GM12891 (cell line): Measurements from ENCODE around the gene USP20.

Experiments
- DNase-seq: peaks from one replicate; pipeline ENCODE4 v3.0.0; 2011; ENCODE audit warnings: low spot score; ENCODE audit not compliant: insufficient read length
- FAIRE-seq: peaks from 2 replicates; lab custom pipeline; 2011; peaks lifted over from hg19 to GRCh38; lab: Jason Lieb, UNC
- PAX5 ChIP-seq: IDR thresholded peaks from 2 replicates; pipeline ENCODE4 v1.6.1; 2011; ENCODE audit warnings: low read length, moderate library complexity, mild to moderate bottlenecking; ENCODE audit not compliant: insufficient read depth, severe bottlenecking
- POLR2A ChIP-seq: IDR thresholded peaks from 2 replicates; pipeline ENCODE4 v1.6.1; 2011; ENCODE audit warnings: low read depth, low read length, control low read depth
- POLR2AphosphoS5 ChIP-seq: IDR thresholded peaks from 2 replicates; pipeline ENCODE4 v1.6.1; 2011; ENCODE audit warnings: low read depth, low read length, control low read depth
- POU2F2 ChIP-seq: IDR thresholded peaks from 2 replicates; pipeline ENCODE4 v1.6.1; 2011; ENCODE audit warnings: low read depth, mild to moderate bottlenecking, control low read depth, low read length, moderate library complexity
- SPI1 ChIP-seq: IDR thresholded peaks from 2 replicates; pipeline ENCODE4 v1.6.1; 2011; ENCODE audit warnings: low read depth, low read length, control low read depth
- TAF1 ChIP-seq: IDR thresholded peaks from 2 replicates; pipeline ENCODE4 v1.6.1; 2011; ENCODE audit warnings: low read depth, low read length, control low read depth

The USP20 gene

DNA sequence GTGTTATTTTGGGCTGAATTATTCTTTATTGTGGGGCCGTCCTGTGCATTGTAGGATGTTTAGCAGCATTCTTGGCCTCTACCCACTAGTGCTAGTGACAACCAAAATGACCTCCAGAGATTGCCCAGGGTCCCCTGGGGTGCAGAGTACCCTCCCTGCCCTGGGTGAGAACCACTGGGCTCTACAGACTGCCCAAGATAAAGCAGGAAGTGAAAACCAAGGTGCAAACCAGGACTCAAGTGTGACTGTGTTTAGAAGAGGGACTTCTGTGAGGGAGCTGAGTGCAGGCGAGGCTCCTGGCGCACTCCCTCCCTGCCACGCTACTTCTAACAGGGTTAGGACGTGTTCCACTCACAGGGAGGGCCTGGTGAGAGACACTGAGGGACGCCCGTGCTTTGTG is 41.6 kb downstream of the USP20 start:
- DNase-seq (no peak), FAIRE-seq (no peak)
- TF ChIP-seq POLR2AphosphoS5 (no peak), PAX5 (no peak), SPI1 (peak; percentile 41; the same call in 1 of the 2 replicates)

DNA sequence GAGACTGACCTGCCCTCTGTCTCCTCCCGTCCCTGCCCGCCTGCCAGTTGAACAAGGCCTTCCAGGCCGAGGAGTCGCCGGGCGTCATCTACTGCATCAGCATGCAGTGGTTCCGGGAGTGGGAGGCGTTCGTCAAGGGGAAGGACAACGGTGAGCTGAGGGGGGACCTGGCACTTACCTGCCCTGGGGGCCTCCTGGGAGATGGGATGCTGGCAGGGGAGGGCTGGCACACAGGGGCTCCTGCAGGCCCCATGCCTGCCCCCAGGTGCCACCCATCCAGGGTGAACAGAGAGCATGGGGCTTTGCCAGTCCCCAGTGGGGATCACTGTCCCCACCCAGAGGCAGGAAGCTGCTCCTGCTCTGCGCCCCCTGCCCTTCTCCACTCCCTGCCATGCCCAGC is 43.0 kb downstream of the USP20 start:
- no peak for FAIRE-seq
- TF ChIP-seq POLR2AphosphoS5 (no peak), TAF1 (no peak), PAX5 (no peak), SPI1 (no peak), POU2F2 (no peak), POLR2A (no peak)
- DNase-seq, result no peak

DNA sequence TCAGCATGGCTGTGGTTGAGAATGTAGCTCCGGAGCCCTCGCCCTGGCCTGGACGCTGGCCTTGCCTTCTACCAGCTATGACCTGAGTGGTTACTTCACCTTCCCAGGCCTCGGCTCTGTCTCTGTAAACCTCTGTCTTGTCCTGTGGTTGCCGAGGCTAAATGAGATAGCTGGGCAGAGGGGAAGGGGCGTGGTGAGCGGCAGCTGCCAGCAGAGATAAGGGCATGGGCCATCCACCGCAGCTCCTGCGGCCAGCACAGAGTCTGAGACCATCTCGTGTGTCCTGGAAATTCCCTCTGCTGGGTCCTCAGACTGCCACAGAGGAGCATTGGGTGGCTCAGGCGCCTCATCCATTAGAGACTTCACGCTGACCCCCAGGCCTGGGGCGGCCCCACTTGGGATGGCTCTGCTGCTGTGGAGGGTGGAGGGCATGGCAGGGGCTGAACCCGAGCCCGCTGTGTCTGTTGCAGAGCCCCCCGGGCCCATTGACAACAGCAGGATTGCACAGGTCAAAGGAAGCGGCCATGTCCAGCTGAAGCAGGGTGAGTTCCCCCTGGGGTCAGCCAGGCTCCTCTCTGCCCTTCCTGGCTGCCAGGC is 43.9 kb downstream of the USP20 start:
- DNase-seq (no peak), FAIRE-seq (no peak)
- TF ChIP-seq POLR2AphosphoS5, result no peak
- TF ChIP-seq SPI1, result no peak
- no peak for TF ChIP-seq POU2F2
- no peak for TF ChIP-seq POLR2A
- no peak for TF ChIP-seq TAF1
- no peak for TF ChIP-seq PAX5

DNA sequence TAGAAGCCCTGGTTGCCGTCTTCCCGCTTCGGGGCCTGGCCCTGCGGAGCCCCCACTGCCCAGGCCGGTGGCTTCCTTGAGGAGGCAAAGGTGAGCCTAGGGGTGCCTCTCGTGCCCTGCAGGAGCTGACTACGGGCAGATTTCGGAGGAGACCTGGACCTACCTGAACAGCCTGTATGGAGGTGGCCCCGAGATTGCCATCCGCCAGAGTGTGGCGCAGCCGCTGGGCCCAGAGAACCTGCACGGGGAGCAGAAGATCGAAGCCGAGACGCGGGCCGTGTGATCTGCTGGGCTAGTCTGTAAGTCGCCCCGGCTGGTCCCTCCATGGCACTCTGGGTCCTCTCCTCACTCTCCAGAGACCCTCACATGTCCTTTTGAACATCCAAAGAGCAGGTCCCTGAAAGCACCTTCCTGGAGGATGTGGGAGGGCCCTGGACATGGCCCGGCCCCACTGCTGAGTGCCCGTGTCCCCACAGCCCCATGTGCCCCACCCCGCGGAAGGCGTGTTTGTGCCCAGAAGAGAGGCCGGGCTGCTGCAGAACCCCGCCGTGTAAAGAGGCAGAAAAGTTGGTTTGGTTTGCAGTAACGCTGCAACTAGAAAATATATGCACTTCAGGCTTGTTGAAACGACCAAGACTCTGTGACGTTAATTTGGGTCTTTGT is 44.9 kb downstream of the USP20 start:
- TF ChIP-seq POU2F2, result no peak
- no peak for TF ChIP-seq POLR2AphosphoS5
- TF ChIP-seq PAX5, result no peak
- no peak for TF ChIP-seq POLR2A
- TF ChIP-seq TAF1, result no peak
- no peak for TF ChIP-seq SPI1
- FAIRE-seq (no peak), DNase-seq (no peak)

DNA sequence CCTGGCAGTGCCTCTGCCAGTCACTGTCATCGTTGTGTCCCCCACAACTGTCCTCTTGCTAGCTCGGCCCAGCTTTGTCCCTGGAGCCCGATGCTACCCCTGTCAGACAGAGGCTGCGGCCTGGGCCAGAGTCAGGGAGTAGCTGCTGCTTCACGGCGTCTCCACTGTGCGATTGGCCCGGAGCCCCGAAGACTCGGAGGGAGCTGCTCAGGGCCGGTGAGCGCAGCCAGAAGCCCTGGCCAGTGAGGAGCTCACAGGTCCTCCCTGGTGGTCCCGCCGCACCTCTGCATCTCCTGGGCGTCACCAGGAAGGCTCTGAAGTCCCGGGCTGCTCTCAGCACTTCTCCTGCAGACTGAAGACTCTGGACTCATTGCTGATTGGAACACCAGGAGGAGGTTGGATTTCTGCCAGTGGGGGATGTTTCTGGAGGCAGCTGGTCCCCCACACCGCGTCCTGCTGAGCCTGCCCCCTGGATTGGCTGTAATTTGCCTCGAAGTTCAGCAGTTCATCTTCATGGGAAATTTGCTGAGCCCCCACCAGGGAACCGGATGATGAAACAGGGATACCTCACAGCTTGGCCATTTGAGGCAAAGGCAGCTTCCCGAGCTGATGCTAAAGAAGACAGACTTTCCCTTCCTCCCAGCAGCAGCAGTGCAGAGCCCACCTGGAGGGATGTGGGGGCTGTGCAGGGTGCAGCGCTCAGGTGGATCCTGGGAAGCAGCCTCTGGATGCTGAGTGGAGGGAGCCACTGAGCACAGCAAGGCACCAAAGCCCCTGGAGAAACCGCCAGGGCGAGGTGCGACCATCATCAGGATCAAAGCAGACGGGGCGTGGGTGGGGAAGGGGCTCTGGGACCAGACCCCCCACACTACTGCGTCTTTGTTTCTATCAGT is 45.6 kb downstream of the USP20 start:
- FAIRE-seq (no peak), DNase-seq (no peak)
- TF ChIP-seq POLR2AphosphoS5 (no peak), SPI1 (no peak), PAX5 (no peak), POU2F2 (no peak), POLR2A (no peak), TAF1 (no peak)

DNA sequence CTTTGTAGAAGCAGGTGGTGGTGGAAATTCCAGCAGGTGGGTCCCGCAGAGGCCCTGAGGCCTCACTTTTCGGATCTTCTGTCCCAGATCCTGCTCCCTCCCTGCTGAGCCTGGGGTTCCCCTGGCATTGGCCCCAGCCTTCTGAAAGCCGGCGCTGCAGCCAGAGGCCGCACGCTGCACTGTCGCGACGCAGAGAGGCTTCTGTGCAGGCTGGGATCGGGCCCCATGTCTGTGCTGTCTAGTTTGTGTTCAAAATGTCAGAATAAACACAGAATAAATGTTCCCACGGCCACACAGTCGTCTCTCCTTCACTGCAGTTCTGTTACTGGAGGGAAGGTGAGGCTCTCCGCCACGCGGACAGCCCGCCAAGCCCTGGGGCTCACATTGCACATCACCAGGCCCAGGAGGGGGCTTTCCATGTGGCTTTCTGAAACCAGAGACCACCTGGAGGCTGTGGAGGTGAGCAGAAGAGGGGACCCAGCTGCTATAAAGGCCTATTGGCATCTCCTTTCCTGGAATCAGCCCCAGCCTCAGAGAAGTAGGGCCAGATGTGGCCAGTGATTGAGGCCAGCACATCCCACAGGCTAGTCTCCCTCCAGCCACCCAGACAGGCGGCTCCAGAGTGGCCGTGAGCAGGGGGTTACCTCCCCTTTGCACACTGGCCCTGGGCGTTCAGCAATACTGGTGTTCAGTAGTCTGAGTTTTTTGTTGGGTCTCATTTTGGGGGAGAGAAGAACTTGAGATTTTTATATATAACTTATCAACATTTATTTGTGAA is 46.5 kb downstream of the USP20 start:
- peak; percentile 50; the same call in 1 of the 2 replicates for TF ChIP-seq POLR2AphosphoS5
- no peak for TF ChIP-seq POU2F2
- FAIRE-seq, result no peak
- DNase-seq, result no peak

DNA sequence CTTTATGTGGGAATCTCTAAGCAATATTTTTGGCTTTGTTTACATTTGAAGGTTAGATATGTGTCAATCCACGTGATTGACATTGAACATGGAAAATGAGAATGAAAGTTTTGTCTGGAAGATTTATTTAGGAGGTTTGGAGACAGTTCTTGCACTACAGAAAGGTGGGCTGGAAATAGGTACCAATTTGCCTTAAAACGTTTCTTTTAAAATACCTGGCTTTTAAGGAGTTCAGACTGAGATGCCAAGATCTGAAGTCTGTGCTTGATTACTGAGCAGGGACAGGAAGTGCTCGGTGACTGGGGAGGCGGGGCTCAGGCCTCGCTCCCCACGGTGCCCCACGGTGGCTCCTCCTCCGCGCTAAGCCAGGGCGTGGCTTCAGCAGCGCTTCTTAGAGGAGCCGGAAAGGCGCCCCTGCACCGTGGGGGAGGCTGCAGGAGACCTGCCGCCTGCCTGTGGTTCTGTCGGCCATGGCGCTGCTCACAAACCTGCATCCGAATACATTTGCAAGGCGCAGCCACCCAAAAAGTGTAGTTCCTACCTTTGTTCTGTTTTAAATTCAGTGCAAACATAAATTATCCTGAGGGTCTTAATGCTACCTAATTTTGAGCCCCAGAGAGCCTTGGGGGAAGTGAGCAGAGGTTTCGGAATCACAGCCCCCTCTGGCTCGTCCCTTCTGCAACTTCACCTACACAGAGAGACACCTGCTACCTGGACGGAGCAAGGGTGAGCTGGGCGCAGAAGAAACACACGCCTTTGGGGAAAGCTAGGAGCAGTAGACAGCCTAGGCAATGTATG is 49.2 kb downstream of the USP20 start:
- peak; percentile 36 for TF ChIP-seq POLR2AphosphoS5
- peak; percentile 69 for TF ChIP-seq SPI1
- peak; percentile 76 for TF ChIP-seq POLR2A
- no peak for TF ChIP-seq PAX5
- TF ChIP-seq POU2F2, result no peak; the same call in 1 of the 2 replicates
- peak; percentile 62 for TF ChIP-seq TAF1
- FAIRE-seq (peak; percentile 94), DNase-seq (peak; percentile 90)

DNA sequence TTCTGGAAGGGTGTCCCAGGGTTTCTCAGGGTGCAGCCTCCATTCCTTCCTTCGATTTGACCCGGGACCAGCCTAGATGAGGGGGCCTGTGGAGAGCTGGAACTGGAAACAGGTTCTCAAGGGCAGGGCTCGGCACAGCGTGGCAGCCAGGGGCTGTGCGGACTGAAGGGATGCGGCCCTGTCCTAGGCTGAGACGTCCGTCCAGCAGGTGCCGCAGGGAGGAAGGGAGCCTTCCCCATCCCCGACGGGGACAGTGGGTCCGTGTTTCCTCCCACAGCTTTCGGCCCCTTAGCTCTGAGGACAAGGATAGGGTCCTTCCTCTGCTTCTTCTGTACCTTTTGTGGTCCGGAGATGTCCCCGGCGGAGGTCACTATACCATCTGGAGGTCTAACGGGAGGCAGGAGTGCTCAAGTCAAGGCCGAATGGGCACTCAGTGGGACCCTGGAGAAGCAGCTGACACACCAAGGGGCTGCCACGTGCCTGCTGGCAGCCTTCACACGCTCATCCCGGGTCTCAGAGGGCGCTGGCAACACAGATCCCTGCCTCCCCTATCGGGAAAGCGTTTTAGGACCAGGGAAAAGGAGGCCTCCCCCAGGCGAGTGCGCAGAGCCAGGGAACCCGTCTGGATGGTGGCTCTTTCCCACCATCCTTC is 49.9 kb downstream of the USP20 start:
- TF ChIP-seq SPI1, result peak; percentile 32; the same call in 1 of the 2 replicates
- peak; percentile 76 for TF ChIP-seq POLR2AphosphoS5
- TF ChIP-seq POU2F2, result 0 out of 2 replicates have a peak, but pooled peaks have one; percentile 42
- TF ChIP-seq PAX5, result no peak
- TF ChIP-seq POLR2A, result peak; percentile 66
- 0 out of 2 replicates have a peak, but pooled peaks have one; percentile 29 for TF ChIP-seq TAF1
- FAIRE-seq, result peak; percentile 20

More for the DNA sequence above, 49.9 kb downstream of the USP20 start:
- DNase-seq, result no peak
